ENCODE data around the gene ENOX2. TPM values are rescaled to one million over a fixed set of nuclear protein-coding genes. Genes with fewer than 3 reads are reported as not detected.

ENOX2 gene
- total RNA-seq, 1 donor from 2014 or later, result 15.4 TPM

GRCh38 chrX:130647468-130647867, 255.5 kb downstream of the ENOX2 start:
- H3K4me1 Mint-ChIP-seq (ENCODE audit: low read depth, unreplicated experiment), result no peaks in the 10 kb centered on the region
- H3K9me3 Mint-ChIP-seq (ENCODE audit: unreplicated experiment), result no peaks in the 10 kb centered on the region

GRCh38 chrX:130645955-130646583, 256.9 kb downstream of the ENOX2 start:
- no peaks in the 10 kb centered on the region for H3K27me3 Mint-ChIP-seq (ENCODE audit: unreplicated experiment)
- no peaks in the 10 kb centered on the region for H3K9me3 Mint-ChIP-seq (ENCODE audit: unreplicated experiment)
- H3K27ac Mint-ChIP-seq (ENCODE audit: unreplicated experiment), result no peak overlapping the region
- no peak overlapping the region for H3K4me3 Mint-ChIP-seq (ENCODE audit: unreplicated experiment)
- H3K4me1 Mint-ChIP-seq (ENCODE audit: low read depth, unreplicated experiment), result no peaks in the 10 kb centered on the region
- TF ChIP-seq, protein P1, sequence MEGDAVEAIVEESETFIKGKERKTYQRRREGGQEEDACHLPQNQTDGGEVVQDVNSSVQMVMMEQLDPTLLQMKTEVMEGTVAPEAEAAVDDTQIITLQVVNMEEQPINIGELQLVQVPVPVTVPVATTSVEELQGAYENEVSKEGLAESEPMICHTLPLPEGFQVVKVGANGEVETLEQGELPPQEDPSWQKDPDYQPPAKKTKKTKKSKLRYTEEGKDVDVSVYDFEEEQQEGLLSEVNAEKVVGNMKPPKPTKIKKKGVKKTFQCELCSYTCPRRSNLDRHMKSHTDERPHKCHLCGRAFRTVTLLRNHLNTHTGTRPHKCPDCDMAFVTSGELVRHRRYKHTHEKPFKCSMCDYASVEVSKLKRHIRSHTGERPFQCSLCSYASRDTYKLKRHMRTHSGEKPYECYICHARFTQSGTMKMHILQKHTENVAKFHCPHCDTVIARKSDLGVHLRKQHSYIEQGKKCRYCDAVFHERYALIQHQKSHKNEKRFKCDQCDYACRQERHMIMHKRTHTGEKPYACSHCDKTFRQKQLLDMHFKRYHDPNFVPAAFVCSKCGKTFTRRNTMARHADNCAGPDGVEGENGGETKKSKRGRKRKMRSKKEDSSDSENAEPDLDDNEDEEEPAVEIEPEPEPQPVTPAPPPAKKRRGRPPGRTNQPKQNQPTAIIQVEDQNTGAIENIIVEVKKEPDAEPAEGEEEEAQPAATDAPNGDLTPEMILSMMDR (IDR thresholded peaks at IDR 0.05; ENCODE audit: partially characterized antibody, unreplicated experiment), result no peak
- no peaks in the 10 kb centered on the region for H3K36me3 Mint-ChIP-seq (ENCODE audit: unreplicated experiment)
- DNase-seq, result no peak

More at GRCh38 chrX:130647468-130647867, 255.5 kb downstream of the ENOX2 start:
- no peak overlapping the region for H3K27ac Mint-ChIP-seq (ENCODE audit: unreplicated experiment)
- TF ChIP-seq, protein P1 (IDR thresholded peaks at IDR 0.05; ENCODE audit: partially characterized antibody, unreplicated experiment), result no peak
- no peaks in the 10 kb centered on the region for H3K36me3 Mint-ChIP-seq (ENCODE audit: unreplicated experiment)
- H3K4me3 Mint-ChIP-seq (ENCODE audit: unreplicated experiment), result no peak overlapping the region
- no peak for DNase-seq
- no peaks in the 10 kb centered on the region for H3K27me3 Mint-ChIP-seq (ENCODE audit: unreplicated experiment)

GRCh38 chrX:130637591-130637990, 265.4 kb downstream of the ENOX2 start:
- TF ChIP-seq, protein P1 (IDR thresholded peaks at IDR 0.05; ENCODE audit: partially characterized antibody, unreplicated experiment), result no peak
- Mint-ChIP-seq H3K27ac (ENCODE audit: unreplicated experiment) (no peak overlapping the region), H3K4me1 (ENCODE audit: low read depth, unreplicated experiment) (no peaks in the 10 kb centered on the region), H3K4me3 (ENCODE audit: unreplicated experiment) (no peak overlapping the region), H3K27me3 (ENCODE audit: unreplicated experiment) (no peaks in the 10 kb centered on the region), H3K36me3 (ENCODE audit: unreplicated experiment) (no peaks in the 10 kb centered on the region), H3K9me3 (ENCODE audit: unreplicated experiment) (no peaks in the 10 kb centered on the region)
- no peak for DNase-seq

DNA sequence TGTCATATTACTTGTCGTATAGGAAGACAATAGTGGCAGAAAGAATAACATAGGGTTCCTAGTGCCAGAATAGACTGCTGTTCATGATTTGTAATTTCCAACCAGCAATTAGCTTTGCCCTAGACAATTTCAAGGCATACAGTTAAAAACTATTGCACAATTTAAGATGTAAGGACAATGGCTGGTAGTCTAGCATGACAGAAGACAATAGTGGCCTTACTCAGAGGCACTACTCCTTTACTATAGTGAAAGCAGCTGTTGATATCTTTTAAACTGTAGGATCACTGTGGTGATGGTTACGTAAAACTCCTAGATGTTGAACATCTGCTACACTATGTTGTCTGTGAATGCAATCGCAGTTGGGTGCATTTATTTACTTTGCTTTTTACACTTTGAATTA, 266.7 kb downstream of the ENOX2 start:
- TF ChIP-seq, protein P1 (IDR thresholded peaks at IDR 0.05; ENCODE audit: partially characterized antibody, unreplicated experiment), result no peak
- Mint-ChIP-seq H3K4me1 (ENCODE audit: low read depth, unreplicated experiment) (no peaks in the 10 kb centered on the region), H3K4me3 (ENCODE audit: unreplicated experiment) (no peak overlapping the region), H3K36me3 (ENCODE audit: unreplicated experiment) (no peaks in the 10 kb centered on the region), H3K27ac (ENCODE audit: unreplicated experiment) (no peak overlapping the region), H3K27me3 (ENCODE audit: unreplicated experiment) (no peaks in the 10 kb centered on the region), H3K9me3 (ENCODE audit: unreplicated experiment) (no peaks in the 10 kb centered on the region)
- no peak for DNase-seq

- H3K9me3 Mint-ChIP-seq (ENCODE audit: unreplicated experiment), result no peaks in the 10 kb centered on the region
- TF ChIP-seq, protein P1 (IDR thresholded peaks at IDR 0.05; ENCODE audit: partially characterized antibody, unreplicated experiment), result no peak
- H3K27ac Mint-ChIP-seq (ENCODE audit: unreplicated experiment), result no peak overlapping the region
- no peak overlapping the region for H3K4me3 Mint-ChIP-seq (ENCODE audit: unreplicated experiment)
- no peaks in the 10 kb centered on the region for H3K36me3 Mint-ChIP-seq (ENCODE audit: unreplicated experiment)
- no peaks in the 10 kb centered on the region for H3K27me3 Mint-ChIP-seq (ENCODE audit: unreplicated experiment)
- no peaks in the 10 kb centered on the region for H3K4me1 Mint-ChIP-seq (ENCODE audit: low read depth, unreplicated experiment)
- no peak for DNase-seq
Observed at GRCh38 chrX:130631011-130631410, 272.0 kb downstream of the ENOX2 start.

Measured in glutamatergic neuron (in vitro differentiated cells).